ENCODE results near the gene CEP170. TPM values are rescaled to one million over a fixed set of nuclear protein-coding genes. Genes with fewer than 3 reads are reported as not detected.

CEP170 gene
- 22.1 to 32.0 TPM (median 27.8 TPM) in 5 replicates for total RNA-seq (2022; extraction: Qiagen RNA extraction)

DNA sequence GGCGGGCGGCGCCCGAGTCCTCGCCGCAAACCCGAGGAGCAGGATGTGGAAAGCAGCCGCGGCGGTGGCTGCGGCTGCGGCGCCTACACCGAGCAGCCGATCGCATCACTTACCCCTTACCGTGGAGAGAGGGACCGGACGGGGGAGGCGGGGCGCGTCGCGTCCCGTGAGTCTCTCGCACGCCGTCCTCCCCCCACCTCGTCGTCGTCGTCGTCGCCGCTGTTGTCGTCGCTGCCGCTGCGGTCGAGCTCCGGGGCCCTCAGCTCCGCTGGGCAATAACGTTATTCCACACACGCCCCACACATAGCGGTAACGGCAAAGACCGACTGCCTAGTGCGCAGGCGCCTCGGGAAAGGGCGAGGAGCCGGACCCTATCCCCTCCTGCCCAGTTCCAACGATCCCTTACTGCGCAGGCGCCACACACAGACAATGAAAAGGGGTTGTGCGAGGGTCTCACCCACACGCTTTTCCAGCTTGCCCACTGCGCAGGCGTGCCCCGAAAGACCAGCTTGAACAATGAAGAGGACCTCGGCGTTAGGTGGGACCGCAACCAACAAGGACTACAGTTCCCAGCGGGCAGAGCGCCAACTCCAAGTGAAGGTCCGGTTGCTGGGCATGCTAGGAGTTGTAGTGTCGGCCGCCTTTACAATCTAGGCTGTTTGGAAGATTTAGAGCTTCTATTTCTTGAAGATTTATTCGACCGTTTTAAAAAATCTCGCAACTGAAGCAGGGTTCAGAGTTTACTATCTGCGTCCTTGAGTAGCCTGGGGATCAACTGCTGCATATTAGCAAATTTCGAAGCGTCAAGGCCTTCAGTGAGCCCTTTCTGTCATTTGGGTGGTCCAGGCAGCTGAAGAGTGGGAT, at the start of gene CEP170:
Gene CEP170 (minus strand): TSS at position 355 of the 864 bp plus-strand sequence. CDS start 30,001 bp downstream, outside the sequence.

DNA sequence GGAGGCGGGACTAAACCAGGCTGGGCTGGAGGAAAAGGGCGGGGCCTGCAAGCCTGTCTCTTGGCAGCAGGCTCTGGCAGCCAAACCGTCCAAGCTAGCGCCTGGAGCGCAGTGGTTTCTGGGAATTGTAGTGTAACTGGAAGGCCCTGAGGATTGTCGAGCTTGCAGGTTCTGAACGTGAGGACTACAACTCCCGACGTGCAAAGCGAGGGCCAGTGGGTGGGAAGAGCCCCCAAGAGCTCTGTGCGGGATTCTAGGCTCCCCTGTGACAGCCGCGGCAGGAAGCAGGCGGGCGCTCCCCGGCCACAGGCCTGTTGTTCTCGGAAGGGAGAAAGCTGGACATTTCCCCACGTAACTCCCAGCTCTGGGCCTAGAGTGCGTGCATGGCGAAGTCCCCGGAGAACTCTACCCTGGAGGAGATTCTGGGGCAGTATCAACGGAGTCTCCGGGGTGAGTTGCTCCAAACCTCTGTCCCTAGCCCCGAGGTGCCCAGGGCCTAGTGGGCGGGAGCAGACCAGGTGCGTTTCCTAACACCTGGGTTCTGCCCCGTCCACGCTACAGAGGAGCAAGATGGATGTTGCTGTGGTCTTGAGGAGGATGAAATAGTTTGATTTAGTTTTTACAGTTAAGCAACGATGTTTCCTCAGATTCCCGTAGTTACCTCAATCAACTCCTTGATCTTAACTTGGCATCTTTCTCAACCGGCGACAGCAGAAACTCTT, 871 bp upstream of the CEP170 start, which contains the start of gene SDCCAG8:
Gene SDCCAG8 (plus strand): TSS at position 251 of the 722 bp plus-strand sequence. CDS start 133 bp downstream, at position 384.

Other genes starting within 250 kb of the CEP170 start
- 38.9 to 42.8 TPM (median 40.1 TPM) in 5 replicates for gene SDCCAG8, start 760 bp upstream of the CEP170 start, total RNA-seq (2022; extraction: Qiagen RNA extraction)

Data from A549 treated with dexamethasone at 1 μM for 4 hours (cell line).